Uterus (tissue), 4 donors: ENCODE measurements around the gene TIMM10B. TPM values are rescaled to one million over a fixed set of nuclear protein-coding genes. Genes with fewer than 3 reads are reported as not detected.

Source experiments
- DNase-seq, 2 donors: peaks; one replicate each; pipeline ENCODE4 v3.0.0-alpha.2; 2019 to 2020
- H3K27ac ChIP-seq, 2 donors: fragments of 200-600 bp; sonication (generic); 1 replicate in 1 of 2; 2 replicates in 1 of 2; pipeline ENCODE4 v1.5.1; 2016 to 2018
- H3K27me3 ChIP-seq, 2 donors: fragments of 200-600 bp; sonication (generic); one replicate each; pipeline ENCODE4 v1.5.1; 2018 to 2019; ENCODE audit warnings: control low read depth in 1 of 2
- H3K36me3 ChIP-seq, 2 donors: fragments of 200-600 bp; sonication (generic); one replicate each; pipeline ENCODE4 v1.5.1; 2019; ENCODE audit warnings: control low read depth in 1 of 2
- H3K4me1 ChIP-seq, 2 donors: fragments of 200-600 bp; sonication (generic); one replicate each; pipeline ENCODE4 v1.5.1; 2018 to 2019; ENCODE audit warnings: control low read depth in 1 of 2
- H3K4me3 ChIP-seq, 2 donors: fragments of 200-600 bp; sonication (generic); 1 replicate in 1 of 2; 2 replicates in 1 of 2; pipeline ENCODE4 v1.5.1; 2018 to 2019; ENCODE audit warnings: mild to moderate bottlenecking in 1 of 2
- H3K9me3 ChIP-seq, 2 donors: fragments of 200-600 bp; sonication (generic); one replicate each; pipeline ENCODE4 v1.5.1; 2019; ENCODE audit warnings: control low read depth in 1 of 2
- CTCF ChIP-seq, 4 experiments: fragments of 200-600 bp in 2 of 4; fragments of 450-650 bp in 2 of 4; sonication (generic) in 2 of 4; IDR thresholded peaks; one replicate each; pipeline ENCODE4 v1.5.1; 2016 to 2019; ENCODE audit warnings: antibody characterized with exemption in 4 of 4, mild to moderate bottlenecking in 2 of 4, moderate library complexity in 1 of 4
- POLR2A ChIP-seq, 2 donors: fragments of 450-650 bp; IDR thresholded peaks; one replicate each; pipeline ENCODE4 v1.6.1; 2016; ENCODE audit warnings: antibody characterized with exemption in 2 of 2, mild to moderate bottlenecking in 1 of 2, moderate library complexity in 1 of 2
- intact Hi-C: fragments of 100-400 bp; cut with DNase I; formaldehyde crosslinking; loops from one replicate; pipeline ENCODE4 v1.15.1; 2023; ENCODE audit warnings: low total_unique reads
- total RNA-seq, 4 donors: library from RNA; depleted of rRNA in 3 of 4; stranded (reverse); fragments of >200 nt in 3 of 4; gene quantifications; one replicate each; pipeline versions ENCODE4 v1.1.0 to v1.2.4, GENCODE V29; 2014 to 2023
- donor health status: DM: yes; HTN: yes; CAD: no.

TIMM10B gene
- total RNA-seq, 4 donors from 2014 or later, result 7.9 to 40.7 (median 28.4) TPM

GRCh38 chr11:6523253-6523652, 42.0 kb downstream of the TIMM10B start:
- TF ChIP-seq CTCF (IDR thresholded peaks at IDR 0.05) (no peak), POLR2A (IDR thresholded peaks at IDR 0.05) (no peak)
- Histone ChIP-seq H3K4me1 (no peaks in the 10 kb centered on the region), H3K27ac (no peak overlapping the region), H3K4me3 (no peak overlapping the region), H3K9me3 (no peaks in the 10 kb centered on the region), H3K27me3 (no peaks in the 10 kb centered on the region), H3K36me3 (no peaks in the 10 kb centered on the region)
- no peak for DNase-seq
- intact Hi-C loops, result no loop called here

GRCh38 chr11:6526411-6527135, 45.3 kb downstream of the TIMM10B start:
- no peak for TF ChIP-seq POLR2A (IDR thresholded peaks at IDR 0.05)
- Histone ChIP-seq H3K36me3 (no peaks in the 10 kb centered on the region), H3K9me3 (no peaks in the 10 kb centered on the region), H3K4me3 (no peak overlapping the region), H3K27ac (no peak overlapping the region), H3K4me1 (no peaks in the 10 kb centered on the region), H3K27me3 (no peaks in the 10 kb centered on the region)
- DNase-seq, result no peak
- intact Hi-C loops, result no loop called here

- H3K4me3 ChIP-seq, result no peak overlapping the region
- no peaks in the 10 kb centered on the region for H3K36me3 ChIP-seq
- TF ChIP-seq POLR2A (IDR thresholded peaks at IDR 0.05), result no peak
- TF ChIP-seq CTCF (IDR thresholded peaks at IDR 0.05), result no peak
- no peaks in the 10 kb centered on the region for H3K4me1 ChIP-seq
- intact Hi-C loops, result no loop called here
- DNase-seq, result no peak
- no peak overlapping the region for H3K27ac ChIP-seq
- H3K27me3 ChIP-seq, result no peaks in the 10 kb centered on the region
- H3K9me3 ChIP-seq, result no peaks in the 10 kb centered on the region
These were observed 48.0 kb downstream of the TIMM10B start for GRCh38 chr11:6529266-6529665.

- Histone ChIP-seq H3K27me3 (no peaks in the 10 kb centered on the region), H3K9me3 (no peaks in the 10 kb centered on the region), H3K36me3 (no peaks in the 10 kb centered on the region), H3K4me1 (no peaks in the 10 kb centered on the region), H3K4me3 (no peak overlapping the region), H3K27ac (no peak overlapping the region)
- TF ChIP-seq CTCF (IDR thresholded peaks at IDR 0.05) (no peak), POLR2A (IDR thresholded peaks at IDR 0.05) (no peak)
- DNase-seq, result no peak
- intact Hi-C loops, result no loop called here
These were observed 49.5 kb downstream of the TIMM10B start for GRCh38 chr11:6530848-6531247.

GRCh38 chr11:6531267-6531752, 50.0 kb downstream of the TIMM10B start:
- no peaks in the 10 kb centered on the region for H3K27me3 ChIP-seq
- H3K4me3 ChIP-seq, result no peak overlapping the region
- H3K4me1 ChIP-seq, result no peaks in the 10 kb centered on the region
- intact Hi-C loops, result no loop called here
- H3K36me3 ChIP-seq, result no peaks in the 10 kb centered on the region
- no peaks in the 10 kb centered on the region for H3K9me3 ChIP-seq
- no peak for DNase-seq
- peak; percentile 61 to 86 (median 79) for TF ChIP-seq CTCF (IDR thresholded peaks at IDR 0.05)
- TF ChIP-seq POLR2A (IDR thresholded peaks at IDR 0.05), result no peak
- no peak overlapping the region for H3K27ac ChIP-seq

Other genes with a start within 250 kb of the TIMM10B start
- gene FHIP1B, start 246.9 kb upstream of the TIMM10B start, total RNA-seq, result 10 to 100 TPM; 15.4 to 39.8 (median 30.7) TPM
- under 1 TPM in 3 of 4 donors, not detected in 1; 0.26 to 0.90 (median 0.30) TPM for gene CNGA4, start 242.4 kb upstream of the TIMM10B start, total RNA-seq
- gene CCKBR, start 221.7 kb upstream of the TIMM10B start, total RNA-seq, result not detected
- gene CAVIN3, start 161.0 kb upstream of the TIMM10B start, total RNA-seq, result 100 to 1,000 TPM in 2 of 4 donors, 10 to 100 TPM in 2; 78.8 to 388 (median 107) TPM
- 10 to 100 TPM in 3 of 4 donors, 1 to 10 TPM in 1; 5.9 to 36.4 (median 26.0) TPM for gene SMPD1, start 91.0 kb upstream of the TIMM10B start, total RNA-seq
- gene APBB1, start 62.4 kb upstream of the TIMM10B start, total RNA-seq, result 100 to 1,000 TPM in 1 of 4 donors, 10 to 100 TPM in 3; 16.2 to 110 (median 38.0) TPM
- gene HPX, start 40.5 kb upstream of the TIMM10B start, total RNA-seq, result 10 to 100 TPM in 1 of 4 donors, 1 to 10 TPM in 1, under 1 TPM in 1, not detected in 1; 0.29 to 28.6 (median 1.1) TPM
- gene TRIM3, start 7.6 kb upstream of the TIMM10B start, total RNA-seq, result 10 to 100 TPM in 3 of 4 donors, 1 to 10 TPM in 1; 9.5 to 42.4 (median 29.6) TPM
- 10 to 100 TPM; 34.4 to 58.5 (median 51.8) TPM for gene ARFIP2, start 170 bp upstream of the TIMM10B start, total RNA-seq
- gene DNHD1, start 15.8 kb downstream of the TIMM10B start, total RNA-seq, result 10 to 100 TPM in 3 of 4 donors, 1 to 10 TPM in 1; 9.4 to 32.5 (median 22.5) TPM
- gene RRP8, start 122.1 kb downstream of the TIMM10B start, total RNA-seq, result 10 to 100 TPM; 12.6 to 41.2 (median 26.9) TPM
- 100 to 1,000 TPM; 205 to 336 (median 279) TPM for gene ILK, start 122.3 kb downstream of the TIMM10B start, total RNA-seq
- gene TAF10, start 130.7 kb downstream of the TIMM10B start, total RNA-seq, result 100 to 1,000 TPM in 2 of 4 donors, 10 to 100 TPM in 2; 11.5 to 137 (median 67.1) TPM
- 10 to 100 TPM; 27.1 to 74.9 (median 40.7) TPM for gene TPP1, start 137.9 kb downstream of the TIMM10B start, total RNA-seq
- 100 to 1,000 TPM in 1 of 4 donors, 10 to 100 TPM in 3; 26.8 to 125 (median 73.6) TPM for gene DCHS1, start 174.3 kb downstream of the TIMM10B start, total RNA-seq
- 100 to 1,000 TPM in 1 of 4 donors, 10 to 100 TPM in 3; 30.6 to 452 (median 55.0) TPM for gene MRPL17, start 201.8 kb downstream of the TIMM10B start, total RNA-seq